Stimulated activated CD8-positive, alpha-beta memory T cell treated with anti-CD3 and anti-CD28 coated beads, Interleukin-15, amount 100 ng/mL, for 4 hours (primary cell): ENCODE results near the gene HSPA6.
"Not testable (repeated sequence)": the region's sequence is repeated elsewhere in the genome, so short reads cannot be mapped to it uniquely, and the experiment has no call there.

Source experiments
- DNase-seq, 2 donors: peaks; one replicate each; pipeline ENCODE4 v3.0.0-alpha.2; 2020; ENCODE audit warnings: low read depth in 2 of 2

The HSPA6 gene

GRCh38 chr1:161523817-161524741 lies at the start of gene HSPA6:
Gene HSPA6 (plus strand): TSS chr1:161524540. CDS start chr1:161524659, 119 bp downstream.
- DNase-seq, result peak; percentile 46 to 63

- not testable (repeated sequence) for DNase-seq
Observed at GRCh38 chr1:161477711-161478110, 46.6 kb upstream of the HSPA6 start.

GRCh38 chr1:161478985-161479384 lies 45.4 kb upstream of the HSPA6 start:
- DNase-seq, result no peak

GRCh38 chr1:161480381-161481035 lies 43.8 kb upstream of the HSPA6 start:
- no peak for DNase-seq

GRCh38 chr1:161481624-161482392 lies 42.5 kb upstream of the HSPA6 start:
- DNase-seq, result no peak

- no peak for DNase-seq
Observed at GRCh38 chr1:161482610-161483009, 41.7 kb upstream of the HSPA6 start.

GRCh38 chr1:161483361-161483760 lies 41.0 kb upstream of the HSPA6 start:
- no peak for DNase-seq

- no peak for DNase-seq
Observed at GRCh38 chr1:161484613-161485012, 39.7 kb upstream of the HSPA6 start.

- peak in 1 of 2 donors; percentile 15 for DNase-seq
Observed at GRCh38 chr1:161486806-161487741, 37.3 kb upstream of the HSPA6 start.

- no peak for DNase-seq
Observed at GRCh38 chr1:161491472-161491871, 32.9 kb upstream of the HSPA6 start.

- no peak for DNase-seq
Observed at GRCh38 chr1:161492827-161493226, 31.5 kb upstream of the HSPA6 start.

- no peak for DNase-seq
Observed at GRCh38 chr1:161494091-161494735, 30.1 kb upstream of the HSPA6 start.

- no peak for DNase-seq
Observed at GRCh38 chr1:161495490-161495889, 28.9 kb upstream of the HSPA6 start.

- DNase-seq, result no peak
Observed at GRCh38 chr1:161497961-161498360, 26.4 kb upstream of the HSPA6 start.

GRCh38 chr1:161498646-161499045 lies 25.7 kb upstream of the HSPA6 start:
- DNase-seq, result no peak

- DNase-seq, result no peak
Observed at GRCh38 chr1:161499099-161500039, 25.0 kb upstream of the HSPA6 start.

GRCh38 chr1:161501234-161501633 lies 23.1 kb upstream of the HSPA6 start:
- DNase-seq, result no peak

GRCh38 chr1:161502181-161502580 lies 22.2 kb upstream of the HSPA6 start:
- no peak for DNase-seq

- DNase-seq, result no peak
Observed at GRCh38 chr1:161502641-161503393, 21.5 kb upstream of the HSPA6 start.
